GM12878 (cell line): ENCODE results near the gene IRF4. TPM values are rescaled to one million over a fixed set of nuclear protein-coding genes. Genes with fewer than 3 reads are reported as not detected.
A peak's percentile ranks its signal among the peaks of the same experiment; 100 is the strongest.

ENCODE experiments used
- ATAC-seq: fragments of 200-7000 bp; cut with Tn5 transposase; 3 replicates; pipeline ENCODE4 v1.9.1; 2020; ENCODE audit warnings: mild to moderate bottlenecking, moderate library complexity
- BruUV-seq: library from RNA; stranded (reverse); fragments of 400-500 nt; replicated peaks from 2 replicates; lab custom pipeline; 2021; lab: Mats Ljungman, UMichigan
- CTCF ChIA-PET: fragments of 300-600 bp; sonication (Branson Sonifier 250); formaldehyde crosslinking; extraction: SDS; loops from one replicate; lab custom pipeline; 2021; ENCODE audit warnings: inconsistent platforms; lab: Yijun Ruan, JAX
- POLR2A ChIA-PET: fragments of 350-600 bp; formaldehyde crosslinking; extraction: SDS; loops from one replicate; lab custom pipeline; 2021; ENCODE audit warnings: inconsistent platforms; lab: Charles Lee
- RAD21 ChIA-PET: fragments of 300-600 bp; sonication (Branson Sonifier 250); formaldehyde crosslinking; loops from one replicate; lab custom pipeline; 2023; ENCODE audit warnings: antibody characterized with exemption; ENCODE audit not compliant: unreplicated experiment; lab: Charles Lee
- SMC1A ChIA-PET: fragments of 300-600 bp; sonication (Branson Sonifier 250); formaldehyde crosslinking; loops from one replicate; lab custom pipeline; 2023; ENCODE audit not compliant: unreplicated experiment, uncharacterized antibody; lab: Charles Lee
- DNase-seq: peaks from one replicate; pipeline ENCODE4 v3.0.0-alpha.2; 2011; ENCODE audit warnings: low read depth, low spot score
- FAIRE-seq: peaks from 3 replicates; lab custom pipeline; 2011; peaks lifted over from hg19 to GRCh38; lab: Jason Lieb, UNC
- H2AFZ ChIP-seq: 2 replicates; pipeline ENCODE4 v1.6.0; 2011; ENCODE audit warnings: low read depth, low read length, control low read depth; ENCODE audit not compliant: control insufficient read depth
- H3K27ac ChIP-seq: 2 replicates; pipeline ENCODE4 v1.5.1; 2011; ENCODE audit warnings: control low read depth; ENCODE audit not compliant: control insufficient read depth, insufficient read depth
- H3K27me3 ChIP-seq, 2 experiments: replicated peaks in 1 of 2; 2 replicates each; pipeline versions ENCODE4 v1.6.0 to v1.6.1; 2011; ENCODE audit warnings: low read length in 1 of 2; ENCODE audit not compliant: control insufficient read depth in 2 of 2, insufficient read depth in 2 of 2
- H3K36me3 ChIP-seq, 2 experiments: 2 replicates each; pipeline ENCODE4 v1.5.1; 2011; ENCODE audit warnings: low read length in 1 of 2; ENCODE audit not compliant: control insufficient read depth in 2 of 2, insufficient read depth in 2 of 2
- H3K4me1 ChIP-seq: 2 replicates; pipeline ENCODE4 v1.6.1; 2011; ENCODE audit warnings: mild to moderate bottlenecking, low read length, moderate library complexity, mixed read lengths; ENCODE audit not compliant: control insufficient read depth, insufficient read depth
- H3K4me2 ChIP-seq: 2 replicates; pipeline ENCODE4 v1.6.0; 2011; ENCODE audit warnings: control low read depth; ENCODE audit not compliant: control insufficient read depth, insufficient read depth
- H3K4me3 ChIP-seq: fragments of 200-600 bp; sonication (generic); 2 replicates; pipeline ENCODE4 v1.5.1; 2016
- H3K79me2 ChIP-seq: 2 replicates; pipeline ENCODE4 v1.6.0; 2011; ENCODE audit warnings: low read length; ENCODE audit not compliant: control insufficient read depth, insufficient read depth
- H3K9ac ChIP-seq: 2 replicates; pipeline ENCODE4 v1.8.0; 2011; ENCODE audit warnings: low read length, control low read depth, mixed read lengths; ENCODE audit not compliant: control insufficient read depth, insufficient read depth
- H3K9me3 ChIP-seq: replicated peaks from 3 replicates; pipeline ENCODE4 v1.5.1; 2011; ENCODE audit warnings: mild to moderate bottlenecking, low read length; ENCODE audit not compliant: control insufficient read depth, insufficient read depth
- H4K20me1 ChIP-seq: 2 replicates; pipeline ENCODE4 v1.6.0; 2011; ENCODE audit not compliant: control insufficient read depth, insufficient read depth
- FOXM1 ChIP-seq: IDR thresholded peaks from 2 replicates; pipeline ENCODE4 v1.6.1; 2012; ENCODE audit warnings: low read depth, mild to moderate bottlenecking, inconsistent platforms, low read length, moderate library complexity
- KLF5 ChIP-seq: fragments of 450-650 bp; IDR thresholded peaks from 2 replicates; pipeline ENCODE4 v1.6.1; 2014; ENCODE audit warnings: mild to moderate bottlenecking; ENCODE audit not compliant: partially characterized antibody
- LARP7 ChIP-seq: fragments of 450-650 bp; IDR thresholded peaks from 2 replicates; pipeline ENCODE4 v1.6.1; 2017; ENCODE audit warnings: mild to moderate bottlenecking
- POLR2AphosphoS5 ChIP-seq: IDR thresholded peaks from 2 replicates; pipeline ENCODE4 v1.6.1; 2011; ENCODE audit warnings: mild to moderate bottlenecking, low read length, inconsistent platforms
- REST ChIP-seq: IDR thresholded peaks from 2 replicates; pipeline ENCODE4 v1.6.1; 2012; ENCODE audit warnings: mild to moderate bottlenecking, low read depth, low read length
- WGBS: methylation state at CpG from one replicate; pipeline ENCODE4 v1.1.6; 2016; ENCODE audit warnings: low lambda C conversion rate; ENCODE audit not compliant: insufficient replicate concordance, insufficient coverage; ENCODE audit errors: missing lambda C conversion rate; 5-methylcytosine and 5-hydroxymethylcytosine counted together
- in situ Hi-C: fragments of 300-500 bp; cut with MboI; formaldehyde crosslinking; loops from 9 replicates; pipeline ENCODE4 v1.14.3; 2018; ENCODE audit warnings: mixed read lengths
- intact Hi-C: fragments of 100-400 bp; cut with micrococcal nuclease; formaldehyde crosslinking; loops from one replicate; pipeline ENCODE4 v1.14.2; 2022; ENCODE audit not compliant: unreplicated experiment
- polyA plus RNA-seq, 11 experiments: library from polyadenylated mRNA; depleted of rRNA in 4 of 11; unstranded in 6 of 11; stranded (reverse) in 5 of 11; fragments of >200 nt; fragmentation: Nextera tagmentation in 4 of 11; fragmentation: Illumina TruSeq in 1 of 11; extraction: Ambion mirVana in 4 of 11; extraction: Trizol in 1 of 11; gene quantifications; 1 replicate in 1 of 11; 2 replicates in 10 of 11; pipeline versions ENCODE4 v1.2.1 to v1.2.3, GENCODE V29; 2011 to 2016; ENCODE audit warnings: inconsistent platforms in 2 of 11, missing spikeins in 2 of 11, low read depth in 1 of 11
- total RNA-seq, 4 experiments: library from RNA; depleted of rRNA in 3 of 4; stranded (reverse); fragments of >200 nt in 3 of 4; fragmentation: Illumina TruSeq in 1 of 4; extraction: Trizol in 1 of 4; gene quantifications; 2 replicates each; pipeline versions ENCODE4 v1.2.1 to v1.2.3, GENCODE V29; 2013 to 2021

The IRF4 gene
- total and polyA plus RNA-seq, 10 of the 15 experiments (the other 5 are each of a cell fraction or from before 2014, with no cell fraction given), result 50.0 to 495 (median 257) TPM

DNA sequence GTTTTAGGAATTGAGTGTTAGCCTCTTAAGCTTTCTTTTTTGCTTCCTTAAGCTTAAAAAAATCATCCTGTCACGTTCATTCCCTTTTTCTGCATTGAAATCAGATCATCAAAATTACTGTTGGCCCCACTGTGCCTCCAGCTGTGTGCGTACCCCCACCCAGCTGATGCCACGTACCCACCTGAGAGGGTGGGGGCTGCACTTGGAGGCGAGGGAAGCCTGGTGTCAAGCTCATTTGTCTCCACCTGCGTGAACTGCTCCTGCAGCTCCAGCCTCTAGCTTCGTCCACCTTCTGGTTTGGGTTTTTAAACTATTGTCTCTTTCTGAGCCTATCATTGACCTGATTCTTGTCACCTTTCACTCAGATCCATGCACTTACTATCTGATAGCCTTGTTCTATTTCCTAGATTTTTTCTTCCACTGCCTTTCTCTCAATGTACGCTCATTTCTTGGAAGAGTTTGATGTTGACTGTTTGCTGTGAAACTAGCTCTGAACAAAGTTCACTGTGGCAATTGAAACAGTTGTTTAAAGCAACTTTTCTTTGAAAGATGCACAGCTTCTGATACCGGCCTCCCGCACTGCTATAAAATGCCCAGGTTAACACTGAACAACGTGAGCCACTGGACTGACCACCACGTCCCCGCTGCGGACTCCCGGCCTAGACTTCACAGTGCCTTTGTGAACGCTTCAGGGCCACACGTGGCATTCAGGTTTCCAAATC lies 30.0 kb upstream of the IRF4 start (continued):
- TF ChIP-seq REST (no peak), FOXM1 (no peak)

GRCh38 chr6:362231-362923 lies 29.2 kb upstream of the IRF4 start:
- H3K4me2 ChIP-seq, result no peak overlapping the region
- no peak overlapping the region for H3K27ac ChIP-seq
- RAD21 ChIA-PET, result interaction anchor here (1.0 to 8.0 kb wide), 9 partner anchors 12 to 62 kb away, joined by 3 to 73 read pairs (median 5); no protein-coding TSS in a partner anchor
- H3K9ac ChIP-seq, result no peak overlapping the region
- no TSS peak for BruUV-seq
- H4K20me1 ChIP-seq, result no peaks in the 10 kb centered on the region
- H3K27me3 ChIP-seq, result no peaks in the 10 kb centered on the region
- SMC1A ChIA-PET, result interaction anchor here (0.6 to 9.6 kb wide), 11 partner anchors 11 to 67 kb away, joined by 3 to 230 read pairs (median 6); no protein-coding TSS in a partner anchor
- POLR2A ChIA-PET, result interaction anchor here (1.0 to 1.6 kb wide), 5 partner anchors 15 to 32 kb away, joined by 3 to 9 read pairs (median 5); no protein-coding TSS in a partner anchor
- no peak overlapping the region for H2AFZ ChIP-seq
- no peak for TF ChIP-seq KLF5
- peak; percentile 38; the same call in 1 of the 2 replicates for TF ChIP-seq POLR2AphosphoS5
- TF ChIP-seq LARP7, result no peak
- DNase-seq, result no peak
- CTCF ChIA-PET, result interaction anchor here (1.2 to 4.8 kb wide), 7 partner anchors 11 to 174 kb away, joined by 3 to 34 read pairs (median 7); no protein-coding TSS in a partner anchor
- 77% methylated on average over 14 of the region's 14 CpGs for WGBS
- H3K36me3 ChIP-seq, result no peaks in the 10 kb centered on the region
- no peaks in the 10 kb centered on the region; the same call in 2 of the 3 replicates for H3K9me3 ChIP-seq
- intact Hi-C loops (no loop called here), in situ Hi-C loops (no loop called here)
- peaks cover 41% of the 10 kb centered on the region for H3K4me1 ChIP-seq
- ATAC-seq, result no peak
- no peak for FAIRE-seq
- no peaks in the 10 kb centered on the region for H3K79me2 ChIP-seq
- H3K4me3 ChIP-seq, result no peak overlapping the region
